Measurements from ENCODE around the gene UQCRC2.

GRCh38 chr16:22004341-22004740, 51.2 kb downstream of the UQCRC2 start:
- TF ChIP-seq POLR2A (IDR thresholded peaks at IDR 0.05; ENCODE audit: extremely low read depth, insufficient read length) = no peak
- no peak for TF ChIP-seq CTCF (IDR thresholded peaks at IDR 0.05; ENCODE audit: low read depth, low read length)

Data from NB4 (cell line).